ENCODE measurements around the gene SMIM33.
A peak's percentile ranks its signal among the peaks of the same experiment; 100 is the strongest.
"Not testable (repeated sequence)": the region's sequence is repeated elsewhere in the genome, so short reads cannot be mapped to it uniquely, and the experiment has no call there.

Gene SMIM33

GRCh38 chr5:139482050-139482889 is 11.5 kb downstream of the SMIM33 start, which contains the start of gene STING1:
Gene STING1 (minus strand): TSS chr5:139482758. CDS start chr5:139481704, 1,054 bp downstream.
- DNase-seq (ENCODE audit: low read depth in 2 of 2) = peak; percentile 38 to 57

DNA sequence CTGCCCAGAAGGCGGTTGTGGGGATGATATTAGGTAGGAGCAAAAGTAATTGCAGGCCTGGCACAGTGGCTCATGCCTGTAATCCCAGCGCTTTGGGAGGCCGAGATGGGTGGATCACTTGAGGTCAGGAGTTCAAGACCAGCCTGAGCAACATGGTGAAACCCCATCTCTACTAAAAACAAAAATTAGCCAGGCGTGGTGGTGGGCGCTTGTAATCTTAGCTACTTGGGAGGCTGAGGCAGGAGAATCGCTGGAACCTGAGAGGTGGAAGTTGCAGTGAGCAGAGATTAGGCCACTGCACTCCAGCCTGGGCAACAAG is 12.0 kb downstream of the SMIM33 start:
- not testable (repeated sequence) for DNase-seq (ENCODE audit: low read depth in 2 of 2)

- DNase-seq (ENCODE audit: low read depth in 2 of 2) = no peak
These were observed 15.4 kb downstream of the SMIM33 start for GRCh38 chr5:139486201-139486600.

DNA sequence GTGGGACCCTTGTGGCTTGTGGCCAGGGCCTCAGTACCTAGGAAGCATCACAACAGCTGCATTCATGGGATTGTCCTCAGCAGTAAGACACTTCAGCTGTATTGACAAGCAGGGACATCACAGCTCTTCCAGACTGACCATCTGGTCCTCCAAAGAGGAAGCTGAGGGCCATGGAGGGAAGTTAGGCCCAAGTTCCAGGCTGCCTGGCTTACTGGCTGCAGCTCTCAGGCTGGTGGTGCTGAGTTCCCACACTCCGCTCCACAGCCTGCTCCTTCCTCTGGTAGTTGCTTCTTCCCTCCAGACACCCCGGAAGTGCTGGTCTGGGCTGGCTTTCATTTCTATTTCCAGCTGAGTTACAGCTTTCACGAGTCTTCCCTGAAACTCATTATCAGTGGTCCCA is 17.5 kb downstream of the SMIM33 start:
- no peak for DNase-seq (ENCODE audit: low read depth in 2 of 2)

GRCh38 chr5:139492700-139493192 is 21.9 kb downstream of the SMIM33 start:
- DNase-seq (ENCODE audit: low read depth in 2 of 2) = no peak

GRCh38 chr5:139494256-139494655 is 23.5 kb downstream of the SMIM33 start:
- DNase-seq (ENCODE audit: low read depth in 2 of 2) = no peak

DNA sequence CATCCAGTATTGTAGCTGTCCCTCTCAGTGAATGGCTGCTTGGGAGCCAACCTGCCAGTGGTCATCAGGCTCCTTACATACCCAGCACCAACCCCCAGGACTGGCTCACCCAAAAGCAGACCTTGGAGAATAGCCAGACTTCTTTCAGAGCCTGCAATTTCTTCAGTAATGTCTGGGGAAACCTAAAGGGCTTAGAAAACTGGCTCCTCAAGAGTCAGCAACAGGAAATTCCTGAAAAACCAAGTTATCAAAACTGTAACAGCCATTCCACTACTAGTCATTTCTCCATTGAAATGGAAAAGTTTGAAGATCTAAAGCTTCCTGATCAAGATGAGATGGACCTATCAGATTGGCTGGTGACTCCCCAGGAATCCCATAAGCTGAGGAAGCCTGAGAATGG is 24.0 kb downstream of the SMIM33 start:
- no peak for DNase-seq (ENCODE audit: low read depth in 2 of 2)

GRCh38 chr5:139495638-139496435 is 25.0 kb downstream of the SMIM33 start:
- DNase-seq (ENCODE audit: low read depth in 2 of 2) = no peak

DNA sequence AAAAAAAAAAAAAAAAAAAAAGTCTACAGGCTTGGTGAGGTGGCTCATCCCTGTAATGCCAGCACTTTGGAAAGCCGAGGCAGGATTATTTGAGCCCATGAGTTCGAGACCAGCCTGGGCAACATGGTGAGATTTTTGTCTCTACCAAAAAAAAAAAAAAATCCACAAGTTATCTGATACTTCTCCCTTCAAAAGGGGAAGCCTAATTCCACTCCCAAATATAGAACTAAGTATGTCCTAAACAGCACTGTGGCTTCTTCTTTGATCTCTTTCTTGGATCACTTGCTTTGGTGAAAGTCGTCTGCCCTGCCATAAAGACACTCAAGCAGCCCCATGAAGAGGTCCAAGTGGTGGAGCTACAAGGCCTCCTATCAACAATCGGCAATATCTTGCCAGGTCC is 30.6 kb downstream of the SMIM33 start:
- DNase-seq (ENCODE audit: low read depth in 2 of 2) = no peak

DNA sequence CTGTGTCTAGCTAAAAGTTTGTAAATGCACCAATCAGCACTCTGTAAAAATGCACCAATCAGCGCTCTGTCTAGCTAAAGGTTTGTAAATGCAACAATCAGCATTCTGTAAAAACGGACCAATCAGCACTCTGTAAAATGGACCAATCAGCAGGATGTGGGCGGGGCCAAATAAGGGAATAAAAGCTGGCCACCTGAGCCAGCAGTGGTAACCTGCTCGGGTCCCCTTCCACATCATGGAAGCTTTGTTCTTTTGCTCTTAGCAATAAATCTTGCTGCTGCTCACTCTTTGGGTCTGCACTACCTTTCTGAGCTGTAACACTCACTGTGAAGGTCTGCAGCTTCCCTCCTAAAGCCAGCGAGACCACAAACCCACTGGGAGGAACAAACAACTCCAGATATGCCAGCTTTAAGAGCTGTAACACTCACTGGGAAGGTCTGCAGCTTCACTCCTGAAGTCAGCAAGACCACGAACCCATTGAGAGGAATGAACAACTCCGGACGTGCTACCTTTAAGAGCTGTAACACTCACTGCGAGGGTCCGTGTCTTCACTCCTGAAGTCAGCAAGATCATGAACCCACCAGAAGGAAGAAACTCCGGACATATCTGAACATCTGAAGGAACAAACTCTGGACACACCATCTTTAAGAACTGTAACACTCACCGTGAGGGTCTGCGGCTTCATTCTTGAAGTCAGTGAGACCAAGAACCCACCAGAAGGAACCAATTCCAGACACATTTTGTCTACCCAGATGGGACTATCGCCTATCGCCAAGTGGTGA is 32.4 kb downstream of the SMIM33 start:
- DNase-seq (ENCODE audit: low read depth in 2 of 2) = not testable (repeated sequence)

DNA sequence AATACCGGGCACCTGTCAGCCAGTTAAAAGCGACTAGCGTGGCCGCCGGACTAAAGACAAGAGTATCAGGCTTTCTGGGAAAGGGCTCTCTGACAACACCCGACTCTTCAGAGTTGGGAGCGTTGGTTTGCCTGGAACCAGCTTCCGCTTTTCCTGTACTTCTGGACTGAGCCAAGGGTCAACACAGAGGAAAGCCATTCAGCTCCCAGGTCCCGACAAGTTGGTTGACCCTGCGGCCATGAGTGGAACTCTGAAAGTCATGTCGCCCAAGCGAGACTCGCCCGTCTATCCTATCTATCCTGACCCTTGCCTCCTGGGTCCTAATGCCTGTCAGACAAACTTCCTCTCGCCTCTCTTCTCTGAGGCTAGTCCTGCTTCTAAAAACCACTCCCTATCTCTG is 33.1 kb downstream of the SMIM33 start:
- not testable (repeated sequence) for DNase-seq (ENCODE audit: low read depth in 2 of 2)

DNA sequence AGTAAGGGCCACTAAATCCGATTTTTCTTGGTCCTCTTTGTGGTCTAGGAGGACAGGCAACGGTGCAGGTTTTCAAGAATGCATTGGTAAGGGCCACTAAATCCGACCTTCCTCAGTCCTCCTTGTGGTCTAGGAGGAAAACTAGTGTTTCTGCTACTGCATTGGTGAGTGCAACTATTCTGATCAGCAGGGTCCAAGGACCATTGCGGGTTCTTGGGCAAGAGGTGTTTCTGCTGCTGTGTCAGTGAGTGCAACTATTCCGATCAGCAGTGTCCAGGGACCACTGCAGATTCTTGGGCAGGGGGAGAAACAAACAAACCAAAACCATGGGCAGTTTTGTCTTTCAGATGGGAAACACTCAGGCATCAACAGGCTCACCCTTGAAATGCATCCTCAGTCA is 33.9 kb downstream of the SMIM33 start:
- DNase-seq (ENCODE audit: low read depth in 2 of 2) = not testable (repeated sequence)

GRCh38 chr5:139512786-139513390 is 42.1 kb downstream of the SMIM33 start:
- DNase-seq (ENCODE audit: low read depth in 2 of 2) = no peak

GRCh38 chr5:139513434-139513833 is 42.6 kb downstream of the SMIM33 start:
- DNase-seq (ENCODE audit: low read depth in 2 of 2) = peak; percentile 58 to 72

GRCh38 chr5:139513852-139514485 is 43.2 kb downstream of the SMIM33 start:
- no peak for DNase-seq (ENCODE audit: low read depth in 2 of 2)

DNA sequence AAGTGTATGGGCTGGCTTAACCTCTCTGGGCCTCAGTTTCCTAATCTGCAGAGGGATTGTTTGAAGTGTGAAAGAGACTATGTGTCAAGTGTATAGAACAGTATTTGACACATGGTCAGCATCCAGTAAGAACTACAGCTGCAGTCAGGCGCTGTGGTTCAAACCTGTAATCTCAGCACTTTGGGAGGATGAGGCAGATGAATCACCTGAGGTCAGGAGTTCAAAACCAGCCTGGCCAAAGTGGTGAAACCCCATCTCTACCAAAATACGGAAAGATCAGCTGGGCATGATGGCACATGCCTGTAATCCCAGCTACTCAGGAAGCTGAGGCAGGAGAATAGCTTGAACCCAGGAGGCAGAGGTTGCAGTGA is 43.7 kb downstream of the SMIM33 start:
- peak in 1 of 2 donors; percentile 25 for DNase-seq (ENCODE audit: low read depth in 2 of 2)

- DNase-seq (ENCODE audit: low read depth in 2 of 2) = peak; percentile 74 to 87
These were observed 47.1 kb downstream of the SMIM33 start for GRCh38 chr5:139517683-139518564.
